Gastroesophageal sphincter (tissue), 3 donors: ENCODE results near the gene PAQR7.

Source experiments
- CTCF ChIP-seq, 4 experiments: fragments of 200-600 bp in 2 of 4; fragments of 450-650 bp in 2 of 4; sonication (generic) in 1 of 4; IDR thresholded peaks; one replicate each; pipeline ENCODE4 v1.5.1; 2017 to 2019; ENCODE audit warnings: antibody characterized with exemption in 4 of 4, mild to moderate bottlenecking in 2 of 4, moderate library complexity in 2 of 4
- POLR2AphosphoS5 ChIP-seq: sonication (generic); formaldehyde crosslinking; IDR thresholded peaks from one replicate; pipeline ENCODE4 v1.6.1; 2017; ENCODE audit warnings: antibody characterized with exemption

- TF ChIP-seq CTCF (IDR thresholded peaks at IDR 0.05) (no peak), POLR2AphosphoS5 (no peak)
Observed at GRCh38 chr1:25818569-25818968, 56.9 kb downstream of the PAQR7 start.
